GM12874 (cell line): Measurements from ENCODE around the gene AP4S1.

Experiments used
- CTCF ChIP-seq: IDR thresholded peaks from 2 replicates; pipeline ENCODE4 v1.5.1; 2011; ENCODE audit warnings: low read depth, mild to moderate bottlenecking, control low read depth, low read length, moderate library complexity; ENCODE audit not compliant: insufficient read depth

Gene AP4S1

GRCh38 chr14:31125231-31125630 is 99.8 kb downstream of the AP4S1 start:
- no peak for TF ChIP-seq CTCF

GRCh38 chr14:31126680-31127079 is 101.2 kb downstream of the AP4S1 start:
- no peak for TF ChIP-seq CTCF

GRCh38 chr14:31127690-31128089 is 102.2 kb downstream of the AP4S1 start:
- TF ChIP-seq CTCF: no peak

GRCh38 chr14:31128601-31129526 is 103.4 kb downstream of the AP4S1 start:
- TF ChIP-seq CTCF: no peak

GRCh38 chr14:31133133-31133532 is 107.7 kb downstream of the AP4S1 start:
- TF ChIP-seq CTCF: no peak

- TF ChIP-seq CTCF: no peak
These were observed 111.9 kb downstream of the AP4S1 start for GRCh38 chr14:31137214-31137889.

GRCh38 chr14:31138301-31138700 is 112.9 kb downstream of the AP4S1 start:
- no peak for TF ChIP-seq CTCF
